B cell (primary cell): ENCODE data around the gene NAPG. TPM values are rescaled to one million over a fixed set of nuclear protein-coding genes. Genes with fewer than 3 reads are reported as not detected.

Source experiments
- ATAC-seq: fragments of 200-7000 bp; cut with Tn5 transposase; one replicate; pipeline ENCODE4 v1.10.0; 2021; ENCODE audit warnings: low read depth, mild to moderate bottlenecking, moderate number of reproducible peaks, moderate library complexity
- CTCF ChIA-PET: fragments of 350-600 bp; sonication (Branson Sonifier 250); formaldehyde crosslinking; loops from one replicate; lab custom pipeline; 2021; ENCODE audit warnings: antibody characterized with exemption, inconsistent platforms; lab: Charles Lee
- POLR2A ChIA-PET: fragments of 350-600 bp; sonication (Branson Sonifier 250); formaldehyde crosslinking; loops from one replicate; lab custom pipeline; 2021; ENCODE audit warnings: antibody characterized with exemption; lab: Charles Lee
- DNase-seq: peaks from one replicate; pipeline ENCODE4 v3.0.0; 2013
- H2AFZ ChIP-seq: 2 replicates; pipeline ENCODE4 v1.6.1; 2012; ENCODE audit warnings: mild to moderate bottlenecking, low read depth, low read length; ENCODE audit not compliant: insufficient read depth, poor library complexity, severe bottlenecking
- H3K27ac ChIP-seq, 2 donors: 1 replicate in 1 of 2; 2 replicates in 1 of 2; pipeline ENCODE4 v1.5.1; 2012 to 2013; ENCODE audit warnings: low read length in 2 of 2, mild to moderate bottlenecking in 2 of 2, moderate library complexity in 1 of 2
- H3K27me3 ChIP-seq, 4 experiments: fragments of 200-600 bp in 1 of 4; sonication (generic) in 1 of 4; replicated peaks in 1 of 4; 1 replicate in 2 of 4; 2 replicates in 2 of 4; pipeline versions ENCODE4 v1.6.1 to v1.7.0; 2013 to 2016; ENCODE audit warnings: low read length in 3 of 4, mild to moderate bottlenecking in 2 of 4, mixed read lengths in 1 of 4, moderate library complexity in 1 of 4; ENCODE audit not compliant: insufficient read depth in 4 of 4, control insufficient read depth in 3 of 4; ENCODE audit errors: control extremely low read depth in 1 of 4
- H3K36me3 ChIP-seq, 2 experiments: replicated peaks in 1 of 2; 1 replicate in 1 of 2; 2 replicates in 1 of 2; pipeline versions ENCODE4 v1.6.1 to v1.7.1; 2013; ENCODE audit warnings: low read length in 1 of 2; ENCODE audit not compliant: insufficient read depth in 2 of 2, control insufficient read depth in 1 of 2; ENCODE audit errors: control extremely low read depth in 1 of 2, extremely low read depth in 1 of 2
- H3K4me1 ChIP-seq, 2 donors: fragments of 200-600 bp in 1 of 2; sonication (generic) in 1 of 2; 1 replicate in 1 of 2; 2 replicates in 1 of 2; pipeline versions ENCODE4 v1.5.1 to v1.6.1; 2013 to 2017; ENCODE audit warnings: low read length in 2 of 2; ENCODE audit not compliant: control insufficient read depth in 2 of 2, insufficient read depth in 2 of 2
- H3K4me2 ChIP-seq: replicated peaks from 2 replicates; pipeline ENCODE3; 2012; ENCODE audit warnings: mild to moderate bottlenecking, low read depth, low read length; ENCODE audit not compliant: poor library complexity, severe bottlenecking
- H3K4me3 ChIP-seq, 5 experiments: fragments of 200-600 bp in 1 of 5; sonication (generic) in 1 of 5; 1 replicate in 3 of 5; 2 replicates in 2 of 5; pipeline versions ENCODE4 v1.5.1 to v1.7.0; 2011 to 2016; ENCODE audit warnings: low read length in 4 of 5, mild to moderate bottlenecking in 4 of 5, low read depth in 2 of 5, control low read depth in 1 of 5, moderate library complexity in 1 of 5; ENCODE audit not compliant: insufficient read depth in 1 of 5; ENCODE audit errors: control extremely low read depth in 1 of 5, extremely low read depth in 1 of 5
- H3K79me2 ChIP-seq: fragments of 200-600 bp; sonication (generic); one replicate; pipeline ENCODE4 v1.6.0; 2016; ENCODE audit warnings: low read length; ENCODE audit not compliant: control insufficient read depth, insufficient read depth
- H3K9ac ChIP-seq: fragments of 200-600 bp; sonication (generic); 2 replicates; pipeline ENCODE4 v1.6.1; 2017; ENCODE audit warnings: mild to moderate bottlenecking, low read length, moderate library complexity
- H3K9me3 ChIP-seq, 3 donors: one replicate each; pipeline versions ENCODE4 v1.6.1 to v1.7.1; 2013; ENCODE audit warnings: low read length in 2 of 3; ENCODE audit not compliant: control insufficient read depth in 2 of 3, insufficient read depth in 1 of 3; ENCODE audit errors: control extremely low read depth in 1 of 3
- H4K20me1 ChIP-seq: 2 replicates; pipeline ENCODE4 v1.6.0; 2012; ENCODE audit warnings: mild to moderate bottlenecking, low read length; ENCODE audit not compliant: insufficient read depth, control insufficient read depth, poor library complexity, severe bottlenecking
- H3K27ac Mint-ChIP-seq: one replicate; pipeline ENCODE4 v1.8.0; 2021; ENCODE audit warnings: mixed read lengths
- H3K27me3 Mint-ChIP-seq: one replicate; pipeline ENCODE4 v1.8.0; 2021; ENCODE audit warnings: mixed read lengths
- H3K4me1 Mint-ChIP-seq: one replicate; pipeline ENCODE4 v1.8.0; 2021; ENCODE audit warnings: mixed read lengths
- H3K4me3 Mint-ChIP-seq: one replicate; pipeline ENCODE4 v1.8.0; 2021; ENCODE audit warnings: mixed read lengths
- H3K9me3 Mint-ChIP-seq: one replicate; pipeline ENCODE4 v1.8.0; 2022; ENCODE audit warnings: mixed read lengths; ENCODE audit not compliant: insufficient read depth
- CTCF ChIP-seq: fragments of 200-600 bp; IDR thresholded peaks from one replicate; pipeline ENCODE4 v1.8.0; 2022; ENCODE audit warnings: antibody characterized with exemption, mild to moderate bottlenecking
- EZH2 ChIP-seq: IDR thresholded peaks from 2 replicates; pipeline ENCODE4 v1.6.1; 2012; ENCODE audit warnings: borderline replicate concordance, low read depth, mild to moderate bottlenecking, moderate library complexity, low read length; ENCODE audit not compliant: insufficient read depth, poor library complexity, severe bottlenecking
- WGBS: methylation state at CpG from one replicate; pipeline ENCODE4 v1.1.5; 2013; ENCODE audit warnings: missing lambda C conversion rate; ENCODE audit not compliant: insufficient coverage; 5-methylcytosine and 5-hydroxymethylcytosine counted together
- intact Hi-C: fragments of 100-400 bp; cut with micrococcal nuclease; formaldehyde crosslinking; loops from one replicate; pipeline ENCODE4 v1.10.0; 2022
- polyA plus RNA-seq: library from polyadenylated mRNA; depleted of rRNA; stranded (reverse); fragments of >200 nt; gene quantifications from 2 replicates; pipeline ENCODE4 v1.2.3, GENCODE V29; 2012
- total RNA-seq, 2 donors: library from RNA; stranded (reverse); fragments of 120-200 nt in 1 of 2; gene quantifications; 1 replicate in 1 of 2; 2 replicates in 1 of 2; pipeline versions ENCODE4 v1.2.3 to v1.2.4, GENCODE V29; 2013 to 2022

The NAPG gene
- total and polyA plus RNA-seq, 2 donors (not counting 1 experiment from before 2014, with no cell fraction given): 9.4 to 31.8 TPM

- TF ChIP-seq CTCF (no peak), EZH2 (no peak)
- no peak overlapping the region for H3K4me3 Mint-ChIP-seq
Measured at GRCh38 chr18:10523544-10523943, 2.3 kb upstream of the NAPG start.

GRCh38 chr18:10524507-10525370 is 1.1 kb upstream of the NAPG start:
- intact Hi-C loops: loop anchor here (1.0 to 10.0 kb wide), 7 partner anchors 34 to 1920 kb away; partner anchors contain the start of genes IMPA2, PPP4R1, RAB12 and RAB31
- Mint-ChIP-seq H3K27ac (peak overlapping the region; percentile 96), H3K27me3 (no peaks in the 10 kb centered on the region), H3K4me3 (peak overlapping the region; percentile 99), H3K9me3 (no peaks in the 10 kb centered on the region), H3K4me1 (peaks cover 43% of the 10 kb centered on the region)
- peak overlapping the region; percentile 16 to 46 for H3K27ac ChIP-seq
- H3K4me1 ChIP-seq: peaks cover 19 to 37% of the 10 kb centered on the region in 2 donors
- H3K4me3 ChIP-seq: peak overlapping the region; percentile 79 to 94 (median 88)
- H3K36me3 ChIP-seq: no peaks in the 10 kb centered on the region
- peak overlapping the region; percentile 95 for H3K4me2 ChIP-seq
- DNase-seq (no peak), ATAC-seq (no peak)
- H3K9ac ChIP-seq: peak overlapping the region; percentile 87
- ChIA-PET CTCF (no interaction called here), POLR2A (no interaction called here)
- 53% methylated on average over 7 of the region's 11 CpGs for WGBS
- peaks cover 34% of the 10 kb centered on the region for H3K79me2 ChIP-seq
- peak overlapping the region; percentile 80 for H2AFZ ChIP-seq
- H4K20me1 ChIP-seq: peaks cover 25% of the 10 kb centered on the region
- no peaks in the 10 kb centered on the region for H3K27me3 ChIP-seq
- TF ChIP-seq EZH2 (no peak), CTCF (no peak)
- H3K9me3 ChIP-seq: no peaks in the 10 kb centered on the region

More at GRCh38 chr18:10523544-10523943, 2.3 kb upstream of the NAPG start:
- peaks cover 34% of the 10 kb centered on the region for H3K4me1 Mint-ChIP-seq
- no peaks in the 10 kb centered on the region for H3K9me3 Mint-ChIP-seq
- peaks cover 14% of the 10 kb centered on the region for H4K20me1 ChIP-seq
- ATAC-seq (no peak), DNase-seq (no peak)
- intact Hi-C loops: loop anchor here (5.0 to 10.0 kb wide), 4 partner anchors 41 to 1919 kb away; partner anchors contain the start of genes PPP4R1, RAB12 and RAB31
- no peaks in the 10 kb centered on the region for H3K9me3 ChIP-seq
- no peaks in the 10 kb centered on the region for H3K36me3 ChIP-seq
- H2AFZ ChIP-seq: no peak overlapping the region
- peaks cover 24% of the 10 kb centered on the region for H3K79me2 ChIP-seq
- H3K27me3 ChIP-seq: no peaks in the 10 kb centered on the region
- no peak overlapping the region for H3K27ac Mint-ChIP-seq
- H3K27ac ChIP-seq: no peak overlapping the region
- ChIA-PET CTCF (interaction anchor here (2.3 to 2.6 kb wide), 2 partner anchors 32 to 553 kb away, joined by 13 to 28 read pairs; no protein-coding TSS in a partner anchor), POLR2A (no interaction called here)
- peaks cover 21 to 35% of the 10 kb centered on the region in 2 donors for H3K4me1 ChIP-seq
- H3K4me3 ChIP-seq: no peak overlapping the region
- H3K9ac ChIP-seq: no peak overlapping the region
- peaks cover 9% of the 10 kb centered on the region for H3K27me3 Mint-ChIP-seq
- WGBS: 86% methylated on average over 2 of the region's 4 CpGs
- no peak overlapping the region for H3K4me2 ChIP-seq
